ENCODE measurements around the gene JAZF1. TPM values are rescaled to one million over a fixed set of nuclear protein-coding genes. Genes with fewer than 3 reads are reported as not detected.

Gene JAZF1
- total RNA-seq, 1 experiment from 2014 or later = 9.1 TPM

DNA sequence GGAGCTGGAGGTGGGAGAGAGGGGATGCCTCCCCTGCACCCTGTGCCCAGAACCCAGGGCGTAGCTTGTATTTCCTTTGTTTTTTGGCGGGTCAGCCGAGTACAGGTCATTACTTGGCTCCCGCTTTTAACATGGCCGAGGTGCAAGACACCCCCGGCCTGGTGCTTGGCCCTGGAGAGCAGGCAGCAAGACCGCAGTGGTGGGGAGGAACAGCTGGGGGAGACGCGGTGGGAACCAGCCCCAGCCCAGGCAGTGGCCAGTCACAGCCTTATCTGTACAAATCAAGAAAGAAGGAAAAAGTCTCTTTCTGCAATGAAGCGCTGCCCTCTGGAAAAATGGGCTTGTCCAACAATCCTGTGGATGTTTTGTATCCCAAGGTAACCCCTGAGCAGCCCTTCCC is 341.5 kb downstream of the JAZF1 start:
- Histone ChIP-seq H2BK120ac (ENCODE audit: low read depth, low read length, poor library complexity, severe bottlenecking) (no peak overlapping the region), H2BK5ac (ENCODE audit: insufficient read length, low read length) (no peak overlapping the region), H3K56ac (ENCODE audit: insufficient read length, low read depth, low read length) (no peak overlapping the region), H3K4me2 (ENCODE audit: insufficient read depth, insufficient read length, low read length) (no peak overlapping the region), H3T11ph (ENCODE audit: low read length) (no peak overlapping the region), H3K14ac (ENCODE audit: insufficient read depth, low read length) (no peak overlapping the region), H3K4ac (ENCODE audit: low read depth, low read length) (no peak overlapping the region), H3K4me1 (ENCODE audit: insufficient read depth, low read length) (no peaks in the 10 kb centered on the region; the same call in 1 of the 2 replicates), H2BK12ac (ENCODE audit: insufficient read length, low read depth, low read length) (no peak overlapping the region), H3K18ac (ENCODE audit: insufficient read length, low read depth, low read length) (no peak overlapping the region), H3K23ac (ENCODE audit: insufficient read length, low read depth, low read length) (no peak overlapping the region), H3K9me3 (ENCODE audit: control insufficient read depth, low read depth, low read length) (no peaks in the 10 kb centered on the region), H4K5ac (ENCODE audit: insufficient read length, low read depth, low read length) (no peak overlapping the region), H4K91ac (ENCODE audit: insufficient read length, low read depth, low read length) (no peak overlapping the region), H3K27ac (ENCODE audit: insufficient read length, low read depth, low read length) (no peak overlapping the region), H2AFZ (ENCODE audit: low read length) (no peak overlapping the region), H2AK5ac (ENCODE audit: insufficient read length, low read length) (no peak overlapping the region), H3K79me2 (ENCODE audit: insufficient read depth, low read length) (no peaks in the 10 kb centered on the region), H3K9ac (ENCODE audit: extremely low read depth, insufficient read length, low read length) (no peak overlapping the region), H3K79me1 (ENCODE audit: insufficient read depth, low read depth, low read length, poor library complexity, severe bottlenecking) (no peaks in the 10 kb centered on the region), H4K20me1 (ENCODE audit: control insufficient read depth, insufficient read depth, insufficient read length) (no peaks in the 10 kb centered on the region), H4K8ac (replicated peaks; ENCODE audit: insufficient read length, low read depth, low read length) (no peak overlapping the region), H3K27me3 (ENCODE audit: insufficient read depth, low read length) (0 out of 2 replicates have a peak, but pooled peaks cover 2% of the 10 kb centered on the region), H2BK20ac (ENCODE audit: low read depth, low read length, poor library complexity, severe bottlenecking) (no peak overlapping the region), H2BK15ac (ENCODE audit: low read depth, low read length) (no peak overlapping the region), H3K23me2 (ENCODE audit: insufficient read length, low read depth, low read length, poor library complexity, severe bottlenecking) (no peaks in the 10 kb centered on the region)
- no peaks in the 10 kb centered on the region for H3K27me3 Mint-ChIP-seq (ENCODE audit: low read depth)
- H3K4me3 Mint-ChIP-seq = no peak overlapping the region
- no CpG with 5 or more reads among the region's 10 CpGs for WGBS (ENCODE audit: extremely low coverage, insufficient read length, low lambda C conversion rate)
- peaks cover 0 to 3% (median 0%) of the 10 kb centered on the region in 3 experiments; a peak in 1 of 7 replicates for H3K36me3 Mint-ChIP-seq (ENCODE audit: insufficient read depth in 1 of 3, low read depth in 3 of 3)
- TF ChIP-seq, protein P1, sequence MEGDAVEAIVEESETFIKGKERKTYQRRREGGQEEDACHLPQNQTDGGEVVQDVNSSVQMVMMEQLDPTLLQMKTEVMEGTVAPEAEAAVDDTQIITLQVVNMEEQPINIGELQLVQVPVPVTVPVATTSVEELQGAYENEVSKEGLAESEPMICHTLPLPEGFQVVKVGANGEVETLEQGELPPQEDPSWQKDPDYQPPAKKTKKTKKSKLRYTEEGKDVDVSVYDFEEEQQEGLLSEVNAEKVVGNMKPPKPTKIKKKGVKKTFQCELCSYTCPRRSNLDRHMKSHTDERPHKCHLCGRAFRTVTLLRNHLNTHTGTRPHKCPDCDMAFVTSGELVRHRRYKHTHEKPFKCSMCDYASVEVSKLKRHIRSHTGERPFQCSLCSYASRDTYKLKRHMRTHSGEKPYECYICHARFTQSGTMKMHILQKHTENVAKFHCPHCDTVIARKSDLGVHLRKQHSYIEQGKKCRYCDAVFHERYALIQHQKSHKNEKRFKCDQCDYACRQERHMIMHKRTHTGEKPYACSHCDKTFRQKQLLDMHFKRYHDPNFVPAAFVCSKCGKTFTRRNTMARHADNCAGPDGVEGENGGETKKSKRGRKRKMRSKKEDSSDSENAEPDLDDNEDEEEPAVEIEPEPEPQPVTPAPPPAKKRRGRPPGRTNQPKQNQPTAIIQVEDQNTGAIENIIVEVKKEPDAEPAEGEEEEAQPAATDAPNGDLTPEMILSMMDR (conservative IDR thresholded peaks at IDR 0.05) = no peak
- DNase-seq = no peak
- no peaks in the 10 kb centered on the region for H3K9me3 Mint-ChIP-seq
- H3K4me1 Mint-ChIP-seq = peaks cover 30 to 32% of the 10 kb centered on the region in 2 experiments
- H3K27ac Mint-ChIP-seq = no peak overlapping the region
